WTC11 (cell line): ENCODE measurements around the gene BMP7. TPM values are rescaled to one million over a fixed set of nuclear protein-coding genes. Genes with fewer than 3 reads are reported as not detected.

Experiments used
- ATAC-seq: fragments of 200-7000 bp; cut with Tn5 transposase; 2 replicates; pipeline ENCODE4 v1.10.0; 2021; ENCODE audit warnings: mild to moderate bottlenecking, moderate library complexity
- CTCF ChIA-PET: fragments of 300-600 bp; sonication (Branson Sonifier 250); formaldehyde crosslinking; loops from one replicate; lab custom pipeline; 2021; ENCODE audit warnings: antibody characterized with exemption; lab: Charles Lee
- POLR2A ChIA-PET: fragments of 350-600 bp; sonication (Branson Sonifier 250); formaldehyde crosslinking; loops from one replicate; lab custom pipeline; 2021; ENCODE audit warnings: antibody characterized with exemption; lab: Charles Lee
- DNase-seq: peaks from one replicate; pipeline ENCODE4 v3.0.0; 2021; ENCODE audit warnings: low spot score
- H3K27ac Mint-ChIP-seq: 2 replicates; pipeline ENCODE4 v1.8.0; 2021; ENCODE audit warnings: mixed read lengths
- H3K27me3 Mint-ChIP-seq: 2 replicates; pipeline ENCODE4 v1.8.0; 2021; ENCODE audit warnings: low read depth, mild to moderate bottlenecking, moderate library complexity, mixed read lengths
- H3K36me3 Mint-ChIP-seq: 2 replicates; pipeline ENCODE4 v1.8.0; 2021; ENCODE audit warnings: mixed read lengths
- H3K4me1 Mint-ChIP-seq: 2 replicates; pipeline ENCODE4 v1.8.0; 2022; ENCODE audit warnings: mixed read lengths
- H3K4me3 Mint-ChIP-seq: 2 replicates; pipeline ENCODE4 v1.8.0; 2021; ENCODE audit warnings: mild to moderate bottlenecking, moderate library complexity, mixed read lengths
- H3K9me3 Mint-ChIP-seq: 2 replicates; pipeline ENCODE4 v1.8.0; 2021; ENCODE audit warnings: mixed read lengths
- AFF4 ChIP-seq: sonication (generic); formaldehyde crosslinking; IDR thresholded peaks from 2 replicates; pipeline ENCODE4 v1.8.1; 2023; ENCODE audit warnings: mild to moderate bottlenecking, missing genetic modification reagents, borderline replicate concordance
- ARID4B ChIP-seq: sonication (generic); formaldehyde crosslinking; IDR thresholded peaks from 2 replicates; pipeline ENCODE4 v1.8.0; 2023; ENCODE audit warnings: missing genetic modification reagents, mild to moderate bottlenecking, borderline replicate concordance
- ATF3 ChIP-seq: sonication (generic); formaldehyde crosslinking; conservative IDR thresholded peaks from 2 replicates; pipeline ENCODE4 v1.8.1; 2022; ENCODE audit warnings: mild to moderate bottlenecking, missing genetic modification reagents
- ATF6 ChIP-seq: sonication (generic); formaldehyde crosslinking; IDR thresholded peaks from 2 replicates; pipeline ENCODE4 v1.8.1; 2023; ENCODE audit warnings: mild to moderate bottlenecking, missing genetic modification reagents
- CBFB ChIP-seq: sonication (generic); formaldehyde crosslinking; IDR thresholded peaks from 2 replicates; pipeline ENCODE4 v1.8.1; 2022; ENCODE audit warnings: mild to moderate bottlenecking, low read depth, missing genetic modification reagents
- CDX4 ChIP-seq: fragments of 250-450 bp; sonication (Bioruptor Pico); IDR thresholded peaks from 2 replicates; pipeline ENCODE4 v1.9.0; 2021; ENCODE audit warnings: moderate library complexity, mild to moderate bottlenecking, inconsistent platforms, borderline replicate concordance
- ESRRA ChIP-seq: sonication (generic); formaldehyde crosslinking; IDR thresholded peaks from 2 replicates; pipeline ENCODE4 v1.8.1; 2022; ENCODE audit warnings: mild to moderate bottlenecking, missing genetic modification reagents, borderline replicate concordance
- ETV6 ChIP-seq: sonication (generic); formaldehyde crosslinking; IDR thresholded peaks from 2 replicates; pipeline ENCODE4 v1.8.1; 2022; ENCODE audit warnings: mild to moderate bottlenecking, missing genetic modification reagents
- FOXP4 ChIP-seq: sonication (generic); formaldehyde crosslinking; IDR thresholded peaks from 2 replicates; pipeline ENCODE4 v1.8.0; 2022; ENCODE audit warnings: mild to moderate bottlenecking, missing genetic modification reagents
- IRF2 ChIP-seq: sonication (generic); formaldehyde crosslinking; IDR thresholded peaks from 2 replicates; pipeline ENCODE4 v1.8.0; 2022; ENCODE audit warnings: low read depth, missing genetic modification reagents, borderline replicate concordance
- NFE2L1 ChIP-seq: sonication (generic); formaldehyde crosslinking; IDR thresholded peaks from 2 replicates; pipeline ENCODE4 v1.8.1; 2023; ENCODE audit warnings: missing genetic modification reagents
- NR2C2 ChIP-seq: sonication (generic); formaldehyde crosslinking; IDR thresholded peaks from 2 replicates; pipeline ENCODE4 v1.8.0; 2022; ENCODE audit warnings: mild to moderate bottlenecking, missing genetic modification reagents
- OVOL2 ChIP-seq: fragments of 250-450 bp; sonication (Bioruptor Pico); IDR thresholded peaks from 2 replicates; pipeline ENCODE4 v1.9.0; 2021; ENCODE audit warnings: mild to moderate bottlenecking, borderline replicate concordance
- PRRX2 ChIP-seq: fragments of 250-450 bp; sonication (Bioruptor Pico); IDR thresholded peaks from 2 replicates; pipeline ENCODE4 v1.8.0; 2021; ENCODE audit warnings: mild to moderate bottlenecking
- SOX15 ChIP-seq: fragments of 250-450 bp; sonication (Bioruptor Pico); IDR thresholded peaks from 2 replicates; pipeline ENCODE4 v1.9.0; 2021; ENCODE audit warnings: mild to moderate bottlenecking
- USF2 ChIP-seq: sonication (generic); formaldehyde crosslinking; IDR thresholded peaks from 2 replicates; pipeline ENCODE4 v1.8.1; 2023; ENCODE audit warnings: mild to moderate bottlenecking, missing genetic modification reagents, moderate library complexity
- ZNF281 ChIP-seq: sonication (generic); formaldehyde crosslinking; IDR thresholded peaks from 2 replicates; pipeline ENCODE4 v1.8.0; 2023; ENCODE audit warnings: mild to moderate bottlenecking, missing genetic modification reagents
- ZNF396 ChIP-seq: fragments of 250-450 bp; sonication (Bioruptor Pico); IDR thresholded peaks from 2 replicates; pipeline ENCODE4 v1.8.0; 2021; ENCODE audit warnings: mild to moderate bottlenecking, moderate library complexity, borderline replicate concordance
- total RNA-seq: library from RNA; stranded (reverse); gene quantifications from 3 replicates; pipeline ENCODE4 v1.2.3, GENCODE V29; 2021

The BMP7 gene
- total RNA-seq, 1 experiment from 2014 or later, result 40.7 TPM

GRCh38 chr20:57173041-57173440, 93.4 kb downstream of the BMP7 start (continued):
- TF ChIP-seq AFF4 (CRISPR knock-in tag), result no peak
- TF ChIP-seq, all 79 proteins: peak for 0

GRCh38 chr20:57170343-57170742, 96.1 kb downstream of the BMP7 start:
- H3K27ac Mint-ChIP-seq, result no peak overlapping the region
- ATAC-seq (no peak), DNase-seq (no peak)
- no peak overlapping the region for H3K4me3 Mint-ChIP-seq
- ChIA-PET POLR2A (no interaction called here), CTCF (no interaction called here)
- peaks cover under 1% of the 10 kb centered on the region; the same call in 1 of the 2 replicates for H3K9me3 Mint-ChIP-seq
- TF ChIP-seq CDX4 (CRISPR knock-in tag) (no peak), NR2C2 (CRISPR knock-in tag) (no peak), SOX15 (CRISPR knock-in tag) (no peak), IRF2 (CRISPR knock-in tag) (no peak), CBFB (CRISPR knock-in tag) (no peak), FOXP4 (CRISPR knock-in tag) (no peak), NFE2L1 (CRISPR knock-in tag) (no peak), ETV6 (CRISPR knock-in tag) (no peak), ATF3 (CRISPR knock-in tag) (no peak), ZNF281 (no peak), PRRX2 (no peak), OVOL2 (CRISPR knock-in tag) (no peak), ARID4B (CRISPR knock-in tag) (no peak), ZNF396 (CRISPR knock-in tag) (no peak), ATF6 (no peak), USF2 (CRISPR knock-in tag) (no peak), ESRRA (CRISPR knock-in tag) (no peak)
- H3K36me3 Mint-ChIP-seq, result peaks cover 27% of the 10 kb centered on the region
- H3K4me1 Mint-ChIP-seq, result peaks cover 7% of the 10 kb centered on the region; the same call in 1 of the 2 replicates
- no peaks in the 10 kb centered on the region for H3K27me3 Mint-ChIP-seq
